Endothelial cell of umbilical vein (primary cell): ENCODE data around the gene UBR4.
"Not testable (repeated sequence)": the region's sequence is repeated elsewhere in the genome, so short reads cannot be mapped to it uniquely, and the experiment has no call there.

Experiments used
- EZH2 ChIP-seq: IDR thresholded peaks from 2 replicates; pipeline ENCODE4 v1.6.1; 2012; ENCODE audit warnings: borderline replicate concordance, low read depth, mild to moderate bottlenecking, moderate library complexity, low read length, inconsistent platforms; ENCODE audit not compliant: severe bottlenecking
- FOS ChIP-seq: IDR thresholded peaks from 2 replicates; pipeline ENCODE4 v1.6.1; 2011; ENCODE audit warnings: mild to moderate bottlenecking, low read length, moderate library complexity, borderline replicate concordance; ENCODE audit not compliant: insufficient read depth
- GATA2 ChIP-seq: IDR thresholded peaks from 2 replicates; pipeline ENCODE4 v1.7.0; 2011; ENCODE audit warnings: low read depth, mild to moderate bottlenecking, moderate library complexity, mixed read lengths, low read length; ENCODE audit not compliant: insufficient read length, insufficient read depth
- MYC ChIP-seq: IDR thresholded peaks from one replicate; pipeline ENCODE4 v1.6.1; 2011; ENCODE audit warnings: mild to moderate bottlenecking, low read depth, low read length
- POLR2A ChIP-seq: IDR thresholded peaks from 2 replicates; pipeline ENCODE4 v1.6.1; 2012; ENCODE audit warnings: low read depth, mild to moderate bottlenecking, control low read depth, low read length
- POLR2AphosphoS5 ChIP-seq: IDR thresholded peaks from 2 replicates; pipeline ENCODE4 v1.6.1; 2012; ENCODE audit warnings: low read depth, mild to moderate bottlenecking, control low read depth, low read length, moderate library complexity; ENCODE audit not compliant: insufficient read depth
- TF ChIP-seq, protein P1 (sequence below), 2 donors: IDR thresholded peaks; 1 replicate in 1 of 2; 2 replicates in 1 of 2; pipeline ENCODE4 v1.5.1; 2011; ENCODE audit warnings: low read length in 2 of 2, mild to moderate bottlenecking in 2 of 2, moderate library complexity in 2 of 2, control low read depth in 1 of 2, inconsistent platforms in 1 of 2, low read depth in 1 of 2; ENCODE audit not compliant: insufficient read depth in 1 of 2; ENCODE audit errors: extremely low read depth in 1 of 2
- TF ChIP-seq, protein P2 (sequence below): IDR thresholded peaks from 2 replicates; pipeline ENCODE4 v1.6.1; 2011; ENCODE audit not compliant: insufficient read depth, insufficient read length

DNA sequence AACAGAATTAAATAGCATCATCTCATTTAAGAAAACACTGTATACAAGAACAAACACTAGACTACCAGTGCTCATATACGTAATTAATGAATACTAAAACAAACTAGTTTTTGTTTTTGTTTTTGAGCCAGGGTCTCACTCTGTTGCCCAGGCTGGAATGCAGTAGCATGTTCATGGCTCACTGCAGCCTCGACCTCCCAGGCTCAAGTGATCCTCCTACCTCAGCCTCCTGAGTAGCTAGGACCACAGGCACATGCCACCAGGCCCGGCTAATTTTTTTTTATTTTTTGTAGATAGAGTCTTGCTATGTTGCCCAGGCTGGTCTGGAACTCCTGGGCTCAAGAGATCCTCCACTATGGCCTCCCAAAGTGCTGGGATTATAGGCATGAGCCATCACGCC, 6.5 kb upstream of the UBR4 start:
- TF ChIP-seq FOS, POLR2AphosphoS5, POLR2A, GATA2, EZH2, MYC: not testable (repeated sequence)
- TF ChIP-seq, protein P1, sequence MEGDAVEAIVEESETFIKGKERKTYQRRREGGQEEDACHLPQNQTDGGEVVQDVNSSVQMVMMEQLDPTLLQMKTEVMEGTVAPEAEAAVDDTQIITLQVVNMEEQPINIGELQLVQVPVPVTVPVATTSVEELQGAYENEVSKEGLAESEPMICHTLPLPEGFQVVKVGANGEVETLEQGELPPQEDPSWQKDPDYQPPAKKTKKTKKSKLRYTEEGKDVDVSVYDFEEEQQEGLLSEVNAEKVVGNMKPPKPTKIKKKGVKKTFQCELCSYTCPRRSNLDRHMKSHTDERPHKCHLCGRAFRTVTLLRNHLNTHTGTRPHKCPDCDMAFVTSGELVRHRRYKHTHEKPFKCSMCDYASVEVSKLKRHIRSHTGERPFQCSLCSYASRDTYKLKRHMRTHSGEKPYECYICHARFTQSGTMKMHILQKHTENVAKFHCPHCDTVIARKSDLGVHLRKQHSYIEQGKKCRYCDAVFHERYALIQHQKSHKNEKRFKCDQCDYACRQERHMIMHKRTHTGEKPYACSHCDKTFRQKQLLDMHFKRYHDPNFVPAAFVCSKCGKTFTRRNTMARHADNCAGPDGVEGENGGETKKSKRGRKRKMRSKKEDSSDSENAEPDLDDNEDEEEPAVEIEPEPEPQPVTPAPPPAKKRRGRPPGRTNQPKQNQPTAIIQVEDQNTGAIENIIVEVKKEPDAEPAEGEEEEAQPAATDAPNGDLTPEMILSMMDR (IDR thresholded peaks at IDR 0.05; ENCODE audit: extremely low read depth in 1 of 2, insufficient read depth in 1 of 2, low read depth in 1 of 2, low read length in 2 of 2): not testable (repeated sequence)
- TF ChIP-seq, protein P2, sequence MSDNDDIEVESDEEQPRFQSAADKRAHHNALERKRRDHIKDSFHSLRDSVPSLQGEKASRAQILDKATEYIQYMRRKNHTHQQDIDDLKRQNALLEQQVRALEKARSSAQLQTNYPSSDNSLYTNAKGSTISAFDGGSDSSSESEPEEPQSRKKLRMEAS: not testable (repeated sequence)
